Neural progenitor cell (in vitro differentiated cells): ENCODE measurements around the gene MAP2K5.

ENCODE experiments used
- CTCF ChIP-seq: fragments of 200-600 bp; sonication (generic); IDR thresholded peaks from 2 replicates; pipeline ENCODE4 v1.5.1; 2017; ENCODE audit warnings: antibody characterized with exemption, mild to moderate bottlenecking
- EZH2 ChIP-seq: fragments of 200-600 bp; sonication (generic); IDR thresholded peaks from 2 replicates; pipeline ENCODE4 v1.6.1; 2017; ENCODE audit warnings: antibody characterized with exemption, mild to moderate bottlenecking, moderate library complexity
- EZH2phosphoT487 ChIP-seq: fragments of 200-600 bp; sonication (generic); IDR thresholded peaks from 2 replicates; pipeline ENCODE4 v1.6.1; 2017; ENCODE audit warnings: antibody characterized with exemption

DNA sequence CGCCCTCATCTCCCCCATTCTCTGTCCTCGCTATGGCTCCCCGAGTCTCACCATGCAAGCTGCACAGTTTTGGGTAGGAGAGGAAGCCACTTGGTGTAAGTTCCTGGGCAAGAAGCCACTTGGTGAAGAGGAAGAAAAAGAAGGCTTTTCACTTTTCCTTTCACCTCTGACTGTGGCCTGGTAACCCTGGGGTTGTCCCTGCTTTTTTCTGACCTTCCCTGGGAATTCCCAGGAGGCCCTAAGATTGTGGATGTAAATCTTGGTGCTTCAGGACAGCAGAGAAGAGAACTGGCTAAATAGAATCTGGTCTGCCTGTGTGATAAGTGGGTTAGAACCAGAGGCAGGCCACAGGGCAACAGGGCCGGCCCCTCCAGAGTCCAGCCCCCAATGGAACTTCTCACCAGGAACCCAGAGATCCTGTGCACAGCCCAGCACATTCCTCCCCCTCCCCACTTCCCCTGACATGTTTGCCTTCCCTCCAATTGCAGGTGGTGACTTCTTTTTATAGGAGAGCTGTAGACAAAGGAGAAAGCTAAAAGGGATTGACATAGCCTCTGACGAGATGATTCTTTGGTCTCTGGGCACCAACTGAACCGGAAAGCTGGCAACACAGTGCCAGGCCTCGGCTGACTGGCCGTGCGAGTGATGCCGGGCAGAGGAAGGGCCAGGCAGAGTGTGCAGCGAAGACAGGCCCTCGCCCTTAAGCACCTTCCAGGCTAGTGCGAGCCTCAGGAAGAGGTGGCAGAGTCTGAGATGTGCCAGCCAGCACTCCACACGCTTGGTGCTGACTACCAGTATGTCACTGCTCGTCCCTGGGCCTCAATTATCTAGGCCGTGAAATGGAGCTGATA is 263.4 kb downstream of the MAP2K5 start:
- no peak for TF ChIP-seq CTCF
- TF ChIP-seq EZH2: no peak
- no peak for TF ChIP-seq EZH2phosphoT487
